CMK (cell line): Measurements from ENCODE around the gene CLMN.

Source experiments
- DNase-seq: peaks from one replicate; pipeline ENCODE4 v3.0.0-alpha.2; 2010; ENCODE audit warnings: low read depth

Gene CLMN

GRCh38 chr14:95237958-95238340 lies 81.8 kb downstream of the CLMN start:
- no peak for DNase-seq

DNA sequence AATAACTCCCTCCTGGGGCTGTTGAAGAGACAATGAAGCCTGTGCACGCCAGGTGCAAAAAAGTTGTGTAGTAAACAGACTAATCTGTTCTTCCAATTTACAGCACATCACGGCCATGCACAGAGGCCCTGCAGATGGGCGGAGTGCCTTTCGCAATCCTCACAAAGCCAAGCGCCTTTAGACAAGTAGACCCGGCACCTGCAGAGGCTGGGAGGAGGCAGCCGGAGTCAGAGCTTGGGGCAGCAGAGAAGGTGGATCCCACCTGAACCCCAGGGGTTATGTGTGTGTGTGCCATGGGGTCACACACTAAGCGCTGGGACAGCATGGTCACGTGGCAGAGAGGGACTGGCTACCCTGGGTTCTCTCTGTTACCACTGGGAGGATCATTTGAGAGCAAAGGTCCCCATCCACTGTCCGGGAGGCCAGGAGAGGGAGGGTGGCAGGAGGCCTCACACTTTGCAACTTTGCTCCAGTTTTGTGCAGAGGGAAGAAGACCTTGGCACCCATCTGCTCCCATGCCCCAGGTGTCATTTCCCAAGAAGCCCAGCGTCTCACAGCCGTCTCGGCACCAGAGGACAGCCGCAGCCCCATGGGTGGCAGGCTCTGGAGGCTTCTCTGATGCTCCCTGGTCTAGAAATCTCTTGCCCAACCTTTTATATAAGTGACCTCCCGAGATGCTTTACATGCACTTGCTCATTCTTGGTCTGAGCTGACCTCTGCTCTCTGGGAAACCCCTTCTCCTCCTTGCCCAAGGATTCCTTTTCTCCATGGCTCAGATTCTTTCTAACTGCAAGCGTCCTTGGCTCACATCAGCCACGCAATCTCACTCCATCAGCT lies 82.4 kb downstream of the CLMN start:
- no peak for DNase-seq

DNA sequence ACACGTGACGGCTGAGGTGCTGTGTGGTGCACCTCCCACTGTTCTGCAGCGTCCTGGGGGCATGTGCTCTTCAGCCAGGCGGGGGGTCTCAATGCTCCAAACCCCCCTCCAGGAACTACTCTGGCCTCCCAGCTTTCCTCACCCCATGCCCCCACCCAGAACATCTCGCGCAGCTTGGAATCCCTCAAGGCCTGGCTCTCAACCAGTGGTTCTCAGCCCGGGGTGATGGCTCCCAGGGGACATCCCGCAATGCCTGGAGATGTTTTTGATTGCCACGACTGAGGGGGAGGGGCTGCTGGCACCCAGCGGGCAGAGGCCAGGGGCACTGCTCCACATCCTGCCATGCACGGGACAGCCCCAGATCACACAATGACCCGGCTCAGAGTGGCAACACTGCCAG lies 83.5 kb downstream of the CLMN start:
- no peak for DNase-seq

GRCh38 chr14:95235767-95236166 lies 83.9 kb downstream of the CLMN start:
- no peak for DNase-seq

- DNase-seq: no peak
Observed at GRCh38 chr14:95235351-95235750, 84.4 kb downstream of the CLMN start.

GRCh38 chr14:95234426-95234825 lies 85.3 kb downstream of the CLMN start:
- DNase-seq: no peak

- DNase-seq: no peak
Observed at GRCh38 chr14:95233702-95234241, 85.9 kb downstream of the CLMN start.

DNA sequence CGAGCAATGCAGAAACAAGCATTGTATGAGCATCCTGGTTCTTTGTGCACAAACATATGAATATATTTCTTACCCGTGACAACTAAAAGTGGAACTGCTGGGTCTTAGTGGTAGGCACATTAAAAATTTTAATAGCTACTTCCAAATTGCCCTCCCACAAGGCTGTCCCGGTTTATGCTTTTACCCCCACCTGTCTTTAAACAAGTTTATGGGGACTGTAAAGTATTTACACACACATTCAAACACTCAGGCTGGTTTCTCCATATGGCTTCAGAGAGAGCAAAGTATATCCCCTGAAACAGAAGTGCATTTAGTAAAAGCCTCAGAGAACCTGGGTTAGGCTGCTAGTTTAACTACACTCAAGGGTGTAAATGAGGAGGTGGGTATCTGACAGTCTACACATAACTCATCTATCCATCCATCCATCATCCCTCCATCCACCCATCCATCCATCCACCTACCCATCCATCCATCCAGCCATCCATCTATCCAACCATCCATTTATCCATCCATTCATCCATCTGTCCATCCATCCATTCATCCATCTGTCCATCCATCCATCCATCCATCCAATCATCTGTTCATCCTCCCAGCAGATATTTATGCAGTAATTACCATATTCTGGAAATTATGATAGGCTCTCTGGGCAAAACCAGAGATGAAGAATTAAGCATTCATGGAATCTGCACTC lies 86.7 kb downstream of the CLMN start:
- no peak for DNase-seq

DNA sequence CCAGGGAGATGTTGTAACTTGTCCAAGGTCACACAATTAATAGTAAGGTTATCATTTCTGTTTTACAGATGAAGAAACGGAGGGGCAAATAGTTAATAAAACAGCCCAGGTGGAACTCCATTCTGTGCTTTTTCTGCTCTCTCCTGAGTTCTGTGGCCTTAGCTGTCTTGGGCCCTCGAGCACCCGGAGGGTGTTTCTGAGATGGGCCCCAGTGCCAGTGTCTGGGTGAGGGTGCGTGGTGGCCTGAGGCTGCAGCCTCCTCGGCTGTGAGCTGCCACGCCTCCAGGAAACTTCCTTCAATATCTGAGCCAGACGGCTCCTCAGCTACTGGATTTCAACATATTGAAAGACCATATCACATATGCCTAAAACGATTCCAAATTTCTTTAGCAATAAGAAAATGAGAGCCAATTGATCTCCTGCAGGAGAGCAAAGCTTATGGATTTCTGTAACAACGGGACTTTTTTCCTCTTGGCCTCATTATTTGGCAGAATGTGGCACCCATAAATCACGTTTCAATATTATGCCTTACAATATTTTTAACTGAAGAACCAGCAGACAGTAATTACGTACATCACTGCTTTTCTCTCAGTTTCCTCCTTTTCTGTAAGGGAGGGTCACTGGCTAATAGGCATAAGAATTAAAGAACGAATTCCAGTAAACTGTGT lies 87.6 kb downstream of the CLMN start:
- DNase-seq: no peak

DNA sequence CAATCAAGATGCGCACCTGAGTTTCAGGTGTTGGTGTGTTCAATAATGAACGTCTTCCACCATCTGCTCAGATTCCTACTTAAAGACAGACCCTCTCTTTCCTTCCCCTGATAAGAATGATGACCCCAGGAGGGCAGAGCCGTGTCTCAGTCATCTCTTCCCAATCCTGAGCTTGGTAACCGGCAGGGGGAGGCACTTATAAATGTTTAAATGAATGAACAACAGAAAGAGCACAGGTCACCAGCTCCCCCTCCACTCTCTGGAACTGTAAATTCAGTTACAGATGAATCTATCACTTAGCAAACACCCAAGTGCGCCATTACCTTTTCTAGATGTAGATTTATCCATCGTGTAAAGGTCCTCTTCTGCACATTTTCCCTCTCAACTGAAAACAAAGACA lies 90.0 kb downstream of the CLMN start:
- DNase-seq: no peak

DNA sequence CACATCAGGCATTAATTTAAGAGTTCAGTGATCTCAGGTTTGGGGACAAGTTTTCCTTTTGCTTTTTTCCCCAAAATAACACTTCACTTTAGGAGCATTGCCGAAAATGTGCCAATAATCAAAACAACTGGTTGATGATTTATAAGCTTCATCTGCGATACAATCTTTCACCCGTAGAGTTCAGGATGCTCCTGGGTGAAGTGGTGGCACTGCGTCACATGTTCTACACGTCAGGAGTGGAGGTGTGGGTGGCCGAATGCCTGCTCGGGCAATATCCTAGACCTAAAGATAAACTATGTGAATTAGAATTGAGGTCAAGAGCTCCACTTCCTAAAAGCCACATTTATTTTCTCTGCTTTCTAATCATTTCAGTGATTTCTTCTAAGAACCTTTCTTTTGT lies 91.5 kb downstream of the CLMN start:
- DNase-seq: no peak

- DNase-seq: no peak
Observed at GRCh38 chr14:95227279-95227860, 92.3 kb downstream of the CLMN start.

GRCh38 chr14:95226801-95227200 lies 92.9 kb downstream of the CLMN start:
- no peak for DNase-seq

GRCh38 chr14:95225251-95225887 lies 94.3 kb downstream of the CLMN start:
- no peak for DNase-seq

- DNase-seq: no peak
Observed at GRCh38 chr14:95222870-95223398, 96.8 kb downstream of the CLMN start.

DNA sequence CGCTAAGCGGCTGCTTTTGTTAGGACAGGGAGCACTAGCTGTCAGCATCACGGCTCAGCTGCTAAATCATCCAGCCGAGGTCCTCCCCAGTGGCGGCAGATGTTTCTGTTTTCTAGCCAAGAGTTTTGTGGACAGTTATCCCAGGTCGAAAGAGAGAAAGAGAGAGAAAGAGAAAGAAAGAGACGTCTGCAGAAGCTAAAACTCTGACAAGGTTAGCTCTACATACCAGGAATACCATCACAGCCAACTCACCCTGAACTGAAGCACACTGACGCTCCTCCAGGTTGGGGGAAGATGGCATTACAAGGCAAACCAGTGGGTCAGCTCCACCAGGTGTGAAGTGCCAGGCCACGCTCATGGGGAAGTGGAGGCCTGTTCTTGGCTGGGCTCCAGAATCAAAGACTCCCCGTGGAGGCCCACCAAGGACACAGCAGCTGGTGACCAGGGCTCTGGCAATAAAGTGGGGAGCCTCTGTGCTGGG lies 97.5 kb downstream of the CLMN start:
- no peak for DNase-seq

DNA sequence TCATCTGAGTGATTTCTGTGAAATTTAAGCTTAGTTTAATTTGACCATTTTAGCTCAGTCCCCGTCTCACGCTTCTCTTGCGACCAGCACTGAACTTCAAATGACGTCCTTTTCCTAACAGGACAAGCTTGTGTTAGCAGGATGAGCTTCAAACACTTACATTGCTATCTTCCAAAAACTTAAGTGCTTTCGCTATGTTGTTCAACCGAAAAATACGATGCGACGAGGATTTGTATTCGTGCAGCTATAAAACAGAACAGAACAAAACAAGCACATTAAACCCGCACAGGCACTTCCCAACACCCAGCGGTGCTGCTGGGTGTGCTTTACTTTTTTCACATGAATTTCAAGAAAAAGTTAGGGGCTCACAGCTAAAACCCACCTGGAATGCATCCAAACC lies 98.2 kb downstream of the CLMN start:
- DNase-seq: no peak

DNA sequence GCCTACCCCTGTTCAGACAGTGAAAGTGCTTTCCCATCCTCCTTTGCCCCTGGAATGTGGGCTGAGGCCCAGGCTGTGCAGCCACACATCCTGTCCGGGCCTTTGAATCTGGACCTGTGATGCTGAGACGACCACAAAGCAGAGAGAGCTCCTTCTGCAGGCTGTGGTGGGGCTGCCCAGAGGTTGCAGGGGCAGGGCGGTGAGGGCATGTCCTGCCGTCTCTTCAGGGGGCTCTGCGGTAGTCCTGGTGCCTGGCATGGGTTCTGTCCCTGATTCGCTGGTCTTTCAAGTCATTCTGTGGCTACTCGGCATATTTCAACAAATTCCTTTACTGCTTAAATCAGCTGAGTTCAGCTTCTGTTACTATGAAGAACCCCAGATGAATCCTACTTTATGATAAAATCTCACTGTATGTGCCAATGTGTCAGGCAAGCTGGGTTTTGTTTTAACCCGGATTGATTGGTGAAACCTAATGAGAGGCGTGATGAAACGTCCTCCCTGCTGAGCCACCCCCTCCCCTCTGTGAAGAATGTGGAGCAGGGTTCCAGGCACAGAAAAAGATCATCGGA lies 99.0 kb downstream of the CLMN start:
- no peak for DNase-seq

DNA sequence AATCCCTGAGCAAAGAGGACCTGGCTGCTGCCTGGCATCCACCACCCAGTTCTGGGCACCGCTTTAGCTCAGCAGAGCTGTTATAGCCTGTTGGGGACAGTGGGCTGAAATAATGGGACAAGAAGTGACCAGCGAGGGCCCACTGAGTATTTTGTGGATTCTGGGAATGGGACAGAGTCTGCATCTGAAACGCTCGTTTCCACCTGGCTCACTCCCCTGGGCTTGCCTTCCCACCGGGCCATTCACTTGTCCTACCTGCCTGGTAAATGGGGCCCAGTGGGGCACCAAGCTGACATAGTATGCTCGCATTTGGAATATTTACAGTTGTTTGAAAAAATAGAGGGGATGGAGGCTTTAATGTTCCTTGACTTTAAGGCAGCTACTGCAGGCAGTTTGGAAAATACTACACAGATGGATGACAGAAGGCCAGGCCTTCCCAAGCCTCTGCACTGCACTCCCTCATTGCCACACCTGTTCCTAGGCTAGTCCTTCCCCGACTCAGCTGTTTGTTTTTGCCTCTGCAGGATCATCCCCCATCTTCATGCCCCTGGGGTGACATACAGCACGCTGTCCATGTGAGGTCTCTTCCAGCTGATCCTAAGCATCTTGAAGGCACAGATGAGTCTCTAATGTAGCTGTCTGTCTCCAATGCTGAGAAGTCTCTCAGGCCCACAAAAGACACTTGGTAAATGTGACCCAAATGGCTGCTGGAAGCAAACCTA lies 101.1 kb downstream of the CLMN start:
- DNase-seq: no peak

GRCh38 chr14:95218006-95218405 lies 101.7 kb downstream of the CLMN start:
- DNase-seq: no peak
